ENCODE data around the gene PAPOLA. TPM values are rescaled to one million over a fixed set of nuclear protein-coding genes. Genes with fewer than 3 reads are reported as not detected.

Gene PAPOLA
- total RNA-seq, 1 experiment from 2014 or later, result 73.9 TPM

GRCh38 chr14:96592591-96593386 lies 90.6 kb downstream of the PAPOLA start:
- H3K4me3 ChIP-seq (ENCODE audit: insufficient read depth, low read depth, low read length), result peak overlapping the region; percentile 23; the same call in 1 of the 2 replicates
- peak; percentile 95 for DNase-seq

GRCh38 chr14:96594961-96595360 lies 92.8 kb downstream of the PAPOLA start:
- H3K27me3 ChIP-seq (ENCODE audit: control insufficient read depth, insufficient read depth, low read length), result peaks cover 4% of the 10 kb centered on the region; the same call in 1 of the 2 replicates
- H3K36me3 ChIP-seq (replicated peaks; ENCODE audit: control insufficient read depth, insufficient read depth, low read length), result no peaks in the 10 kb centered on the region
- DNase-seq, result no peak
- H3K4me3 ChIP-seq (ENCODE audit: insufficient read depth, low read depth, low read length), result no peak overlapping the region

More at GRCh38 chr14:96592591-96593386, 90.6 kb downstream of the PAPOLA start:
- peaks cover 4% of the 10 kb centered on the region; the same call in 1 of the 2 replicates for H3K27me3 ChIP-seq (ENCODE audit: control insufficient read depth, insufficient read depth, low read length)
- no peaks in the 10 kb centered on the region for H3K36me3 ChIP-seq (replicated peaks; ENCODE audit: control insufficient read depth, insufficient read depth, low read length)

GRCh38 chr14:96597680-96598079 lies 95.5 kb downstream of the PAPOLA start:
- H3K36me3 ChIP-seq (replicated peaks; ENCODE audit: control insufficient read depth, insufficient read depth, low read length), result no peaks in the 10 kb centered on the region
- no peak overlapping the region for H3K4me3 ChIP-seq (ENCODE audit: insufficient read depth, low read depth, low read length)
- DNase-seq, result no peak
- peaks cover 4% of the 10 kb centered on the region; the same call in 1 of the 2 replicates for H3K27me3 ChIP-seq (ENCODE audit: control insufficient read depth, insufficient read depth, low read length)

GRCh38 chr14:96598332-96598928 lies 96.2 kb downstream of the PAPOLA start:
- H3K4me3 ChIP-seq (ENCODE audit: insufficient read depth, low read depth, low read length), result no peak overlapping the region
- DNase-seq, result no peak
- no peaks in the 10 kb centered on the region for H3K36me3 ChIP-seq (replicated peaks; ENCODE audit: control insufficient read depth, insufficient read depth, low read length)
- no peaks in the 10 kb centered on the region; the same call in 1 of the 2 replicates for H3K27me3 ChIP-seq (ENCODE audit: control insufficient read depth, insufficient read depth, low read length)

GRCh38 chr14:96599076-96599475 lies 96.9 kb downstream of the PAPOLA start:
- Histone ChIP-seq H3K36me3 (replicated peaks; ENCODE audit: control insufficient read depth, insufficient read depth, low read length) (no peaks in the 10 kb centered on the region), H3K27me3 (ENCODE audit: control insufficient read depth, insufficient read depth, low read length) (no peaks in the 10 kb centered on the region), H3K4me3 (ENCODE audit: insufficient read depth, low read depth, low read length) (no peak overlapping the region)
- DNase-seq, result no peak

- no peak for DNase-seq
- H3K4me3 ChIP-seq (ENCODE audit: insufficient read depth, low read depth, low read length), result no peak overlapping the region
- no peaks in the 10 kb centered on the region for H3K36me3 ChIP-seq (replicated peaks; ENCODE audit: control insufficient read depth, insufficient read depth, low read length)
- no peaks in the 10 kb centered on the region for H3K27me3 ChIP-seq (ENCODE audit: control insufficient read depth, insufficient read depth, low read length)
Observed at GRCh38 chr14:96602186-96602585, 100.0 kb downstream of the PAPOLA start.

GRCh38 chr14:96603350-96604255 lies 101.4 kb downstream of the PAPOLA start:
- no peaks in the 10 kb centered on the region for H3K36me3 ChIP-seq (replicated peaks; ENCODE audit: control insufficient read depth, insufficient read depth, low read length)
- no peak for DNase-seq
- H3K4me3 ChIP-seq (ENCODE audit: insufficient read depth, low read depth, low read length), result no peak overlapping the region
- no peaks in the 10 kb centered on the region for H3K27me3 ChIP-seq (ENCODE audit: control insufficient read depth, insufficient read depth, low read length)

- DNase-seq, result no peak
- Histone ChIP-seq H3K36me3 (replicated peaks; ENCODE audit: control insufficient read depth, insufficient read depth, low read length) (no peaks in the 10 kb centered on the region), H3K27me3 (ENCODE audit: control insufficient read depth, insufficient read depth, low read length) (no peaks in the 10 kb centered on the region; the same call in 1 of the 2 replicates), H3K4me3 (ENCODE audit: insufficient read depth, low read depth, low read length) (no peak overlapping the region)
Observed at GRCh38 chr14:96614481-96614881, 112.3 kb downstream of the PAPOLA start.

- Histone ChIP-seq H3K27me3 (ENCODE audit: control insufficient read depth, insufficient read depth, low read length) (no peaks in the 10 kb centered on the region; the same call in 1 of the 2 replicates), H3K36me3 (replicated peaks; ENCODE audit: control insufficient read depth, insufficient read depth, low read length) (no peaks in the 10 kb centered on the region), H3K4me3 (ENCODE audit: insufficient read depth, low read depth, low read length) (no peak overlapping the region)
- DNase-seq, result peak; percentile 84
Observed at GRCh38 chr14:96616161-96616721, 114.1 kb downstream of the PAPOLA start.

Other genes starting within 250 kb of the PAPOLA start
- gene BDKRB1, start 246.2 kb upstream of the PAPOLA start, total RNA-seq (2014; rRNA removed; shearing (Covaris generic)), result 0.41 and 1.4 TPM in 2 replicates
- gene ATG2B, start 139.0 kb upstream of the PAPOLA start, total RNA-seq (2014; rRNA removed; shearing (Covaris generic)), result 7.1 and 10.0 TPM in 2 replicates
- 48.4 and 50.2 TPM in 2 replicates for gene GSKIP, start 138.9 kb upstream of the PAPOLA start, total RNA-seq (2014; rRNA removed; shearing (Covaris generic))
- gene AK7, start 110.3 kb upstream of the PAPOLA start, total RNA-seq (2014; rRNA removed; shearing (Covaris generic)), result 2.1 and 2.2 TPM in 2 replicates

Measured in H7 (cell line).